Measurements from ENCODE around the gene MGMT. TPM values are rescaled to one million over a fixed set of nuclear protein-coding genes. Genes with fewer than 3 reads are reported as not detected.
"Not testable (repeated sequence)": the region's sequence is repeated elsewhere in the genome, so short reads cannot be mapped to it uniquely, and the experiment has no call there.

MGMT gene
- 15.8 TPM for total RNA-seq
- long read RNA-seq, transcript MGMT-201 (5 exons, 1,759 nt) = major isoform, 23 of 47 reads
- long read RNA-seq, partial matches to known transcripts = 1 of 47 reads
- long read RNA-seq, other reads (novel, unspliced or antisense) = 20 of 47 reads

- DNase-seq (ENCODE audit: low spot score) = peak; percentile 97
Observed at GRCh38 chr10:129466703-129467358, at the start of gene MGMT. Gene MGMT, plus strand, starts transcription at chr10:129467241.

GRCh38 chr10:129417870-129418269 is 49.2 kb upstream of the MGMT start:
- DNase-seq (ENCODE audit: low spot score) = no peak

GRCh38 chr10:129418496-129419225 is 48.4 kb upstream of the MGMT start:
- DNase-seq (ENCODE audit: low spot score) = no peak

GRCh38 chr10:129419397-129419796 is 47.6 kb upstream of the MGMT start:
- no peak for DNase-seq (ENCODE audit: low spot score)

GRCh38 chr10:129421399-129422010 is 45.5 kb upstream of the MGMT start:
- no peak for DNase-seq (ENCODE audit: low spot score)

- DNase-seq (ENCODE audit: low spot score) = no peak
Observed at GRCh38 chr10:129424978-129425377, 42.1 kb upstream of the MGMT start.

GRCh38 chr10:129426606-129427005 is 40.4 kb upstream of the MGMT start:
- no peak for DNase-seq (ENCODE audit: low spot score)

- no peak for DNase-seq (ENCODE audit: low spot score)
Observed at GRCh38 chr10:129433266-129433665, 33.8 kb upstream of the MGMT start.

- not testable (repeated sequence) for DNase-seq (ENCODE audit: low spot score)
Observed at GRCh38 chr10:129435724-129436123, 31.3 kb upstream of the MGMT start.

- DNase-seq (ENCODE audit: low spot score) = no peak
Observed at GRCh38 chr10:129438024-129438423, 29.0 kb upstream of the MGMT start.

GRCh38 chr10:129440247-129440646 is 26.8 kb upstream of the MGMT start:
- no peak for DNase-seq (ENCODE audit: low spot score)

- DNase-seq (ENCODE audit: low spot score) = no peak
Observed at GRCh38 chr10:129440722-129441316, 26.2 kb upstream of the MGMT start.

- no peak for DNase-seq (ENCODE audit: low spot score)
Observed at GRCh38 chr10:129441372-129442009, 25.6 kb upstream of the MGMT start.

- no peak for DNase-seq (ENCODE audit: low spot score)
Observed at GRCh38 chr10:129442866-129443265, 24.2 kb upstream of the MGMT start.

- no peak for DNase-seq (ENCODE audit: low spot score)
Observed at GRCh38 chr10:129444359-129444758, 22.7 kb upstream of the MGMT start.

GRCh38 chr10:129445436-129446182 is 21.4 kb upstream of the MGMT start:
- DNase-seq (ENCODE audit: low spot score) = no peak

GRCh38 chr10:129446183-129446581 is 20.9 kb upstream of the MGMT start:
- DNase-seq (ENCODE audit: low spot score) = no peak

- DNase-seq (ENCODE audit: low spot score) = no peak
Observed at GRCh38 chr10:129447486-129447885, 19.6 kb upstream of the MGMT start.

- DNase-seq (ENCODE audit: low spot score) = no peak
Observed at GRCh38 chr10:129448086-129448485, 19.0 kb upstream of the MGMT start.

- no peak for DNase-seq (ENCODE audit: low spot score)
Observed at GRCh38 chr10:129448539-129448938, 18.5 kb upstream of the MGMT start.

- DNase-seq (ENCODE audit: low spot score) = no peak
Observed at GRCh38 chr10:129449893-129450292, 17.1 kb upstream of the MGMT start.

Measured in mesenteric fat pad (tissue), 1 donor.